Tibial nerve (tissue), 4 donors: ENCODE results near the gene TPD52L1.

ENCODE experiments used
- EP300 ChIP-seq, 2 donors: sonication (generic); formaldehyde crosslinking; IDR thresholded peaks; one replicate each; pipeline ENCODE4 v1.6.1; 2017; ENCODE audit warnings: antibody characterized with exemption in 2 of 2, mild to moderate bottlenecking in 1 of 2
- POLR2A ChIP-seq, 2 donors: fragments of 450-650 bp; IDR thresholded peaks; one replicate each; pipeline ENCODE4 v1.6.1; 2017; ENCODE audit warnings: antibody characterized with exemption in 2 of 2, mild to moderate bottlenecking in 2 of 2, moderate library complexity in 2 of 2
- TF ChIP-seq, protein P1 (sequence below), 5 experiments: fragments of 200-600 bp in 3 of 5; fragments of 450-650 bp in 2 of 5; sonication (generic) in 3 of 5; IDR thresholded peaks; one replicate each; pipeline ENCODE4 v1.5.1; 2016 to 2019; ENCODE audit warnings: antibody characterized with exemption in 5 of 5, mild to moderate bottlenecking in 3 of 5, moderate library complexity in 2 of 5

DNA sequence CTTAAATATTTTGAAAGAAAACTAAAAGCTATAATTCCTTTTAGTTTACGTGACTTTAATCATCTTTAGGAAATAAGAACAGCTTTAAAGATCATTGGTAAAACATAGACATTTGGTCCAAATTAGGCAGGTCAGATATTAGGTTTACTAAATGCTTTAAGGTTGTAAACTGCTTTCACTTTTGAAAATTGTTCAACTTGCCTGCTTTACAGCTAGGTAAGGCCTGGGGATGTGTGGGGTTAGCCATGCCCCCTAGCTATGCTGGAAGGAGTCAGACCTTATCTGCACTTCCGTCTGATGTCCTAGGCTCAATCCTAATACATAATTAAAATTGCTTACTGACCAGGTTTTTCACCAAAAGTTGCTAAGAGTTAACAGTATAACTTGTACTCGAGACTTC is 30.5 kb upstream of the TPD52L1 start:
- TF ChIP-seq, protein P1, sequence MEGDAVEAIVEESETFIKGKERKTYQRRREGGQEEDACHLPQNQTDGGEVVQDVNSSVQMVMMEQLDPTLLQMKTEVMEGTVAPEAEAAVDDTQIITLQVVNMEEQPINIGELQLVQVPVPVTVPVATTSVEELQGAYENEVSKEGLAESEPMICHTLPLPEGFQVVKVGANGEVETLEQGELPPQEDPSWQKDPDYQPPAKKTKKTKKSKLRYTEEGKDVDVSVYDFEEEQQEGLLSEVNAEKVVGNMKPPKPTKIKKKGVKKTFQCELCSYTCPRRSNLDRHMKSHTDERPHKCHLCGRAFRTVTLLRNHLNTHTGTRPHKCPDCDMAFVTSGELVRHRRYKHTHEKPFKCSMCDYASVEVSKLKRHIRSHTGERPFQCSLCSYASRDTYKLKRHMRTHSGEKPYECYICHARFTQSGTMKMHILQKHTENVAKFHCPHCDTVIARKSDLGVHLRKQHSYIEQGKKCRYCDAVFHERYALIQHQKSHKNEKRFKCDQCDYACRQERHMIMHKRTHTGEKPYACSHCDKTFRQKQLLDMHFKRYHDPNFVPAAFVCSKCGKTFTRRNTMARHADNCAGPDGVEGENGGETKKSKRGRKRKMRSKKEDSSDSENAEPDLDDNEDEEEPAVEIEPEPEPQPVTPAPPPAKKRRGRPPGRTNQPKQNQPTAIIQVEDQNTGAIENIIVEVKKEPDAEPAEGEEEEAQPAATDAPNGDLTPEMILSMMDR (IDR thresholded peaks at IDR 0.05), result no peak
- TF ChIP-seq POLR2A (IDR thresholded peaks at IDR 0.05) (no peak), EP300 (IDR thresholded peaks at IDR 0.05) (no peak)
